H1 (cell line): ENCODE data around the gene THOC5. TPM values are rescaled to one million over a fixed set of nuclear protein-coding genes. Genes with fewer than 3 reads are reported as not detected.

ENCODE experiments used
- CTCF ChIA-PET: fragments of 300-600 bp; sonication (Branson Sonifier 250); formaldehyde crosslinking; loops from one replicate; lab custom pipeline; 2021; ENCODE audit not compliant: partially characterized antibody; lab: Charles Lee
- POLR2A ChIA-PET: fragments of 300-600 bp; sonication (Branson Sonifier 250); formaldehyde crosslinking; loops from one replicate; lab custom pipeline; 2021; ENCODE audit warnings: inconsistent platforms; ENCODE audit not compliant: partially characterized antibody; lab: Charles Lee
- DNase-seq, 2 experiments: peaks; one replicate each; pipeline versions ENCODE4 v3.0.0 to v3.0.0-alpha.2; 2010 to 2022; ENCODE audit warnings: low spot score in 2 of 2, low read depth in 1 of 2, mixed read lengths in 1 of 2
- FAIRE-seq: peaks from 2 replicates; lab custom pipeline; 2011; peaks lifted over from hg19 to GRCh38; lab: Jason Lieb, UNC
- H2AFZ ChIP-seq: 2 replicates; pipeline ENCODE4 v1.8.1; 2012; ENCODE audit warnings: low read length, inconsistent platforms
- H2AK5ac ChIP-seq: 2 replicates; pipeline ENCODE4 v1.6.1; 2013; ENCODE audit warnings: low read depth, low read length
- H2BK120ac ChIP-seq: replicated peaks from 2 replicates; pipeline ENCODE3; 2013; ENCODE audit warnings: low read depth, low read length, inconsistent platforms
- H2BK12ac ChIP-seq: 2 replicates; pipeline ENCODE4 v1.6.1; 2013; ENCODE audit warnings: low read depth, low read length
- H2BK15ac ChIP-seq: 2 replicates; pipeline ENCODE4 v1.6.1; 2013; ENCODE audit warnings: low read length
- H2BK20ac ChIP-seq: 2 replicates; pipeline ENCODE4 v1.6.1; 2013; ENCODE audit warnings: low read length
- H2BK5ac ChIP-seq: 2 replicates; pipeline ENCODE4 v1.6.1; 2013; ENCODE audit warnings: low read depth, low read length
- H3K14ac ChIP-seq: 2 replicates; pipeline ENCODE4 v1.6.1; 2013; ENCODE audit warnings: inconsistent platforms; ENCODE audit not compliant: insufficient read length
- H3K18ac ChIP-seq: 2 replicates; pipeline ENCODE4 v1.6.1; 2013; ENCODE audit warnings: low read length; ENCODE audit errors: extremely low read depth
- H3K23ac ChIP-seq: 2 replicates; pipeline ENCODE4 v1.6.1; 2013; ENCODE audit warnings: inconsistent platforms; ENCODE audit not compliant: insufficient read length
- H3K23me2 ChIP-seq: 2 replicates; pipeline ENCODE4 v1.6.1; 2013; ENCODE audit warnings: low read depth, low read length
- H3K27ac ChIP-seq: 2 replicates; pipeline ENCODE4 v1.6.1; 2011; ENCODE audit warnings: low read depth, low read length, inconsistent platforms
- H3K27me3 ChIP-seq, 4 experiments: replicated peaks in 1 of 4; 1 replicate in 1 of 4; 2 replicates in 3 of 4; pipeline versions ENCODE4 v1.6.1 to v1.8.1; 2011 to 2013; ENCODE audit warnings: low read length in 3 of 4, mild to moderate bottlenecking in 3 of 4, inconsistent platforms in 2 of 4, mixed read lengths in 2 of 4, moderate library complexity in 1 of 4; ENCODE audit not compliant: control insufficient read depth in 3 of 4, insufficient read depth in 3 of 4; ENCODE audit errors: extremely low read depth in 1 of 4
- H3K36me3 ChIP-seq, 4 experiments: 2 replicates each; pipeline versions ENCODE4 v1.6.1 to v1.8.1; 2011 to 2013; ENCODE audit warnings: mild to moderate bottlenecking in 4 of 4, low read length in 3 of 4, moderate library complexity in 2 of 4, control low read depth in 1 of 4, inconsistent platforms in 1 of 4; ENCODE audit not compliant: insufficient read depth in 4 of 4, control insufficient read depth in 2 of 4
- H3K4ac ChIP-seq: replicated peaks from 2 replicates; pipeline ENCODE3; 2013; ENCODE audit warnings: low read length, low read depth, mixed read lengths, inconsistent platforms; ENCODE audit not compliant: insufficient read length
- H3K4me1 ChIP-seq, 4 experiments: replicated peaks in 1 of 4; 1 replicate in 1 of 4; 2 replicates in 3 of 4; pipeline versions ENCODE4 v1.6.1 to v1.8.1; 2011 to 2013; ENCODE audit warnings: low read length in 3 of 4, inconsistent platforms in 2 of 4, mixed read lengths in 1 of 4; ENCODE audit not compliant: insufficient read depth in 4 of 4, control insufficient read depth in 3 of 4
- H3K4me2 ChIP-seq, 2 experiments: 2 replicates each; pipeline versions ENCODE4 v1.6.1 to v1.8.1; 2011 to 2013; ENCODE audit warnings: low read depth in 2 of 2, low read length in 2 of 2, control low read depth in 1 of 2, inconsistent platforms in 1 of 2, mild to moderate bottlenecking in 1 of 2; ENCODE audit not compliant: insufficient read depth in 1 of 2
- H3K4me3 ChIP-seq, 4 experiments: fragments of 200-600, 300-600 bp in 1 of 4; sonication (generic), shearing (Covaris generic), sonication (Bioruptor Twin) in 1 of 4; 2 replicates each; pipeline versions ENCODE4 v1.5.1 to v1.8.1; 2011 to 2016; ENCODE audit warnings: low read length in 4 of 4, low read depth in 3 of 4, control low read depth in 2 of 4, inconsistent platforms in 2 of 4, mild to moderate bottlenecking in 2 of 4, mixed read lengths in 1 of 4, moderate library complexity in 1 of 4; ENCODE audit not compliant: insufficient read depth in 2 of 4; ENCODE audit errors: extremely low read depth in 1 of 4
- H3K56ac ChIP-seq: replicated peaks from 2 replicates; pipeline ENCODE3; 2013; ENCODE audit warnings: low read depth, mild to moderate bottlenecking, mixed read lengths, low read length, inconsistent platforms; ENCODE audit not compliant: insufficient read length
- H3K79me1 ChIP-seq: 2 replicates; pipeline ENCODE4 v1.6.1; 2013; ENCODE audit warnings: low read depth, low read length, control low read depth
- H3K79me2 ChIP-seq, 2 experiments: 2 replicates each; pipeline versions ENCODE4 v1.6.1 to v1.8.1; 2012 to 2013; ENCODE audit warnings: low read length in 2 of 2, mild to moderate bottlenecking in 2 of 2, inconsistent platforms in 1 of 2; ENCODE audit not compliant: insufficient read depth in 2 of 2, control insufficient read depth in 1 of 2
- H3K9ac ChIP-seq, 4 experiments: replicated peaks in 1 of 4; 1 replicate in 1 of 4; 2 replicates in 3 of 4; pipeline versions ENCODE4 v1.6.1 to v1.8.1; 2011 to 2013; ENCODE audit warnings: low read depth in 3 of 4, low read length in 3 of 4, control low read depth in 2 of 4, mild to moderate bottlenecking in 2 of 4, moderate library complexity in 2 of 4, inconsistent platforms in 1 of 4; ENCODE audit errors: extremely low read depth in 1 of 4
- H3K9me3 ChIP-seq, 2 experiments: 2 replicates each; pipeline versions ENCODE4 v1.6.1 to v1.8.1; 2012 to 2013; ENCODE audit warnings: mild to moderate bottlenecking in 2 of 2, moderate library complexity in 2 of 2, control low read depth in 1 of 2, inconsistent platforms in 1 of 2, low read depth in 1 of 2, low read length in 1 of 2, mixed read lengths in 1 of 2; ENCODE audit not compliant: insufficient read depth in 2 of 2
- H4K20me1 ChIP-seq, 2 experiments: replicated peaks in 1 of 2; 2 replicates each; pipeline versions ENCODE3 to v1.8.1; 2011 to 2013; ENCODE audit warnings: inconsistent platforms in 2 of 2, low read length in 2 of 2, mild to moderate bottlenecking in 1 of 2; ENCODE audit not compliant: insufficient read depth in 2 of 2, control insufficient read depth in 1 of 2
- H4K5ac ChIP-seq: 2 replicates; pipeline ENCODE4 v1.6.1; 2013; ENCODE audit warnings: low read length, low read depth, mixed read lengths, inconsistent platforms; ENCODE audit not compliant: insufficient read length
- H4K8ac ChIP-seq: 2 replicates; pipeline ENCODE4 v1.8.0; 2013; ENCODE audit warnings: mild to moderate bottlenecking, moderate library complexity, low read length, inconsistent platforms; ENCODE audit not compliant: insufficient read depth; ENCODE audit errors: extremely low read depth
- H4K91ac ChIP-seq: replicated peaks from 2 replicates; pipeline ENCODE3; 2013; ENCODE audit warnings: low read length, mixed read lengths, inconsistent platforms; ENCODE audit not compliant: insufficient read length
- BCL11A ChIP-seq, 2 experiments: IDR thresholded peaks; one replicate each; pipeline ENCODE4 v1.6.1; 2011; ENCODE audit warnings: low read depth in 2 of 2, low read length in 2 of 2, mild to moderate bottlenecking in 2 of 2
- CREB1 ChIP-seq: IDR thresholded peaks from 2 replicates; pipeline ENCODE4 v1.6.1; 2012; ENCODE audit warnings: inconsistent platforms
- EGR1 ChIP-seq: IDR thresholded peaks from 2 replicates; pipeline ENCODE4 v1.6.1; 2011; ENCODE audit warnings: low read depth, low read length, borderline replicate concordance
- GTF2F1 ChIP-seq: IDR thresholded peaks from 2 replicates; pipeline ENCODE4 v1.6.1; 2012; ENCODE audit warnings: low read depth, low read length, improper control_type of control experiment, borderline replicate concordance
- HDAC6 ChIP-seq: IDR thresholded peaks from one replicate; pipeline ENCODE4 v1.7.1; 2012; ENCODE audit warnings: low read depth, mild to moderate bottlenecking, inconsistent platforms, low read length, moderate library complexity
- KDM5A ChIP-seq: fragments of 200-600 bp; IDR thresholded peaks from 2 replicates; pipeline ENCODE4 v1.7.1; 2012; ENCODE audit warnings: mild to moderate bottlenecking, low read length, inconsistent platforms, mixed read lengths
- POLR2A ChIP-seq, 2 experiments: IDR thresholded peaks; 1 replicate in 1 of 2; 2 replicates in 1 of 2; pipeline ENCODE4 v1.6.1; 2011; ENCODE audit warnings: low read depth in 2 of 2, low read length in 2 of 2, mild to moderate bottlenecking in 2 of 2; ENCODE audit errors: control extremely low read depth in 1 of 2
- RFX5 ChIP-seq: IDR thresholded peaks from 2 replicates; pipeline ENCODE4 v1.6.1; 2011; ENCODE audit warnings: low read depth, low read length, improper control_type of control experiment, borderline replicate concordance
- RNF2 ChIP-seq: fragments of 200-900, 300-1000 bp; sonication (generic); IDR thresholded peaks from 2 replicates; pipeline ENCODE4 v1.7.1; 2016; ENCODE audit warnings: borderline replicate concordance, low read depth, mild to moderate bottlenecking, antibody characterized with exemption, low read length; ENCODE audit not compliant: poor library complexity, severe bottlenecking; ENCODE audit errors: missing control alignments
- RXRA ChIP-seq: IDR thresholded peaks from 2 replicates; pipeline ENCODE4 v1.6.1; 2011; ENCODE audit warnings: low read depth, mild to moderate bottlenecking, low read length, moderate library complexity; ENCODE audit not compliant: insufficient read depth
- SIN3A ChIP-seq, 2 experiments: IDR thresholded peaks in 1 of 2; conservative IDR thresholded peaks in 1 of 2; 2 replicates each; pipeline ENCODE4 v1.6.1; 2011 to 2012; ENCODE audit warnings: low read length in 2 of 2, improper control_type of control experiment in 1 of 2, low read depth in 1 of 2, mild to moderate bottlenecking in 1 of 2
- SP2 ChIP-seq: IDR thresholded peaks from 2 replicates; pipeline ENCODE4 v1.6.1; 2012; ENCODE audit warnings: mild to moderate bottlenecking, low read length, inconsistent platforms
- TAF7 ChIP-seq: optimal IDR thresholded peaks from 2 replicates; pipeline ENCODE3; 2011; ENCODE audit warnings: low read depth, mild to moderate bottlenecking, inconsistent platforms, low read length, moderate library complexity, borderline replicate concordance
- TEAD4 ChIP-seq: IDR thresholded peaks from 2 replicates; pipeline ENCODE4 v1.6.1; 2012; ENCODE audit warnings: low read depth, low read length, inconsistent platforms, mixed read lengths
- WGBS, 2 experiments: shearing (Covaris generic) in 1 of 2; methylation state at CpG; one replicate each; pipeline versions ENCODE4 v1.1.6 to v1.1.7; 2013 to 2015; ENCODE audit warnings: low lambda C conversion rate in 2 of 2, mixed read lengths in 2 of 2, inconsistent platforms in 1 of 2, low coverage in 1 of 2, missing lambda C conversion rate in 1 of 2; ENCODE audit not compliant: insufficient replicate concordance in 2 of 2, insufficient coverage in 1 of 2, insufficient read length in 1 of 2; ENCODE audit errors: extremely low coverage in 1 of 2, missing lambda C conversion rate in 1 of 2; 5-methylcytosine and 5-hydroxymethylcytosine counted together
- polyA plus RNA-seq, 7 experiments: library from polyadenylated mRNA; depleted of rRNA in 3 of 7; stranded (reverse) in 5 of 7; unstranded in 2 of 7; fragments of >200 nt in 5 of 7; fragments of 200-250 nt in 2 of 7; gene quantifications; 1 replicate in 5 of 7; 2 replicates in 1 of 7; 4 replicates in 1 of 7; pipeline versions ENCODE4 v1.2.1 to v1.2.3, GENCODE V29; 2011 to 2013; ENCODE audit warnings: missing spikeins in 2 of 7, mixed read lengths in 2 of 7
- total RNA-seq: library from RNA; stranded (reverse); fragmentation: NEBNext Ultra II Directional; extraction: Animal tissue kit (Norgen Biotek cat#: 25700); gene quantifications from 2 replicates; pipeline ENCODE4 v1.2.1, GENCODE V29; 2021

THOC5 gene
- total and polyA plus RNA-seq, 2 of the 8 experiments (the other 6 are each of a cell fraction or from before 2014, with no cell fraction given): 27.7 to 65.7 TPM

DNA sequence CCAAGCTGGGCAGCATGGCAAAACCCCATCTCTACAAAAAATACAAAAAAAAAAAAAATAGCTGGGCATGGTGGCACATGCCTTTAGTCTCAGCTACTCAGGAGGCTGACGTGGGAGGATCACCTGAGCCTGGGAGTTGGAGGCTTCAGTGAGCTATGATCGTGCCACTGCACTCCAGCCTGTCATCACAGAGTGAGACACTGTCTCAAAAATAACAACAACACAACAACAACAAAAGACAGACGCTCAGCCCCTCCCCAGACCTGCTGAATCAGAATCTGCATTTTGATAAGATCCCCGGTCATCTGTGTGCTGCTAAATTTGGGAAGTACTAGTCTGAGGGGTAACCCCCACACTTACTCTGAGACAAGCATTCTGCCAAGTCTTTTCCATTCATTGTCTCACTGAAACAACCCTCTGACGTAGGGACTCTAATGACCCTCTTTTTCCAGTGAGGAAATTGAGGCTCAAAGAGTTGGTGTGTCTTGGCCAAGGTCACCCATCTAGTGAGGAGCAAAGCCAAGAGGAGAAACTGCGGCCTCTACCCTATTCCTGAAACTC, 66.1 kb downstream of the THOC5 start:
- Histone ChIP-seq H3K36me3 (peaks cover 0 to 9% (median 0%) of the 10 kb centered on the region in 4 experiments; a peak in 2 of 8 replicates), H2BK12ac (no peak overlapping the region), H4K20me1 (peaks cover under 1 to 3% of the 10 kb centered on the region in 2 experiments), H3K56ac (no peak overlapping the region), H4K8ac (no peak overlapping the region), H2AFZ (no peak overlapping the region), H3K4me3 (no peak overlapping the region), H3K18ac (no peak overlapping the region), H3K79me2 (no peaks in the 10 kb centered on the region), H3K27me3 (peaks cover 0 to 2% (median 1%) of the 10 kb centered on the region in 4 experiments; a peak in 4 of 7 replicates), H3K23me2 (no peaks in the 10 kb centered on the region), H3K9ac (no peak overlapping the region), H4K91ac (no peak overlapping the region), H2BK20ac (no peak overlapping the region), H3K4ac (no peak overlapping the region), H3K79me1 (no peaks in the 10 kb centered on the region), H2BK15ac (no peak overlapping the region), H3K4me1 (peaks cover 0 to 2% (median under 1%) of the 10 kb centered on the region in 4 experiments; a peak in 2 of 7 replicates), H3K4me2 (no peak overlapping the region), H2AK5ac (no peak overlapping the region), H2BK5ac (no peak overlapping the region), H2BK120ac (no peak overlapping the region), H3K23ac (no peak overlapping the region), H4K5ac (no peak overlapping the region), H3K14ac (no peak overlapping the region), H3K27ac (no peak overlapping the region), H3K9me3 (no peaks in the 10 kb centered on the region)
- POLR2A ChIA-PET: interaction anchor here (0.7 kb wide), 1 partner anchor 679 kb away, joined by 3 read pairs; no protein-coding TSS in a partner anchor
- CTCF ChIA-PET: interaction anchor here (0.7 to 1.3 kb wide), 4 partner anchors 17 to 128 kb away, joined by 3 to 4 read pairs (median 3); no protein-coding TSS in a partner anchor
- no peak for DNase-seq
- WGBS, 2 experiments: 90% methylated on average over 6 of the region's 6 CpGs; no CpG with 5 or more reads in 1 of the 2 experiments
- FAIRE-seq: no peak
- TF ChIP-seq HDAC6: no peak
- no peak for TF ChIP-seq TEAD4
- TF ChIP-seq RNF2: no peak
- no peak for TF ChIP-seq BCL11A (IDR thresholded peaks at IDR 0.05; ENCODE audit: low read depth in 2 of 2, low read length in 2 of 2)
- no peak for TF ChIP-seq KDM5A
- TF ChIP-seq RXRA: no peak
- no peak for TF ChIP-seq TAF7
- TF ChIP-seq CREB1: no peak
- no peak for TF ChIP-seq SP2
- no peak for TF ChIP-seq RFX5
- TF ChIP-seq POLR2A (IDR thresholded peaks at IDR 0.05; ENCODE audit: control extremely low read depth in 1 of 2, low read depth in 2 of 2, low read length in 2 of 2): no peak
- TF ChIP-seq SIN3A (conservative IDR thresholded peaks at IDR 0.05 in 1 of 2, IDR thresholded peaks at IDR 0.05 in 1 of 2; ENCODE audit: low read depth in 1 of 2, low read length in 2 of 2): no peak
- no peak for TF ChIP-seq EGR1
- TF ChIP-seq GTF2F1: no peak
